Ecto neural progenitor cell (in vitro differentiated cells): ENCODE results near the gene JUND.
A peak's percentile ranks its signal among the peaks of the same experiment; 100 is the strongest.

ENCODE experiments used
- DNase-seq: peaks from one replicate; pipeline ENCODE4 v3.0.0-alpha.2; 2018; ENCODE audit warnings: low spot score

Gene JUND

GRCh38 chr19:18233224-18233825 is 48.1 kb downstream of the JUND start:
- DNase-seq = no peak

- DNase-seq = peak; percentile 88
Observed at GRCh38 chr19:18232540-18233223, 48.7 kb downstream of the JUND start.

DNA sequence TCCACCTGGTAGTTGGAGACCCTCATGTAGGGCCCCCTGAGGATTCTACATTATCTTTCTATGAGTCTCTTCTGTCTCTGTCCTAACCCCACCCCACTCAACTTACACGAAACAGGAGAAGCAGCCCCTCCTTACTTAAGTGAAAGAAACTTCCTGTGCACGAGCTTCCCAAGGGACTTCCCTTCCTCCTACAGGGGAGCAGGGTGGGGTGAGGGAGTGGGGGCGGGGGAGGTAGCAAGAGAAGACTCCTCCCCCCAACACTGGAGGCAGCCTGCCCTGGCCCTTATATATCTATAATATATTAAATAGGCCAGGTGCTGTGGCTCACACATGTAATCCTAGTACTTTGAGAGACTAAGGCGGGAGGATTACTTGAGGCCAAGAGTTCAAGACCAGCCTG is 49.6 kb downstream of the JUND start:
- DNase-seq = no peak

DNA sequence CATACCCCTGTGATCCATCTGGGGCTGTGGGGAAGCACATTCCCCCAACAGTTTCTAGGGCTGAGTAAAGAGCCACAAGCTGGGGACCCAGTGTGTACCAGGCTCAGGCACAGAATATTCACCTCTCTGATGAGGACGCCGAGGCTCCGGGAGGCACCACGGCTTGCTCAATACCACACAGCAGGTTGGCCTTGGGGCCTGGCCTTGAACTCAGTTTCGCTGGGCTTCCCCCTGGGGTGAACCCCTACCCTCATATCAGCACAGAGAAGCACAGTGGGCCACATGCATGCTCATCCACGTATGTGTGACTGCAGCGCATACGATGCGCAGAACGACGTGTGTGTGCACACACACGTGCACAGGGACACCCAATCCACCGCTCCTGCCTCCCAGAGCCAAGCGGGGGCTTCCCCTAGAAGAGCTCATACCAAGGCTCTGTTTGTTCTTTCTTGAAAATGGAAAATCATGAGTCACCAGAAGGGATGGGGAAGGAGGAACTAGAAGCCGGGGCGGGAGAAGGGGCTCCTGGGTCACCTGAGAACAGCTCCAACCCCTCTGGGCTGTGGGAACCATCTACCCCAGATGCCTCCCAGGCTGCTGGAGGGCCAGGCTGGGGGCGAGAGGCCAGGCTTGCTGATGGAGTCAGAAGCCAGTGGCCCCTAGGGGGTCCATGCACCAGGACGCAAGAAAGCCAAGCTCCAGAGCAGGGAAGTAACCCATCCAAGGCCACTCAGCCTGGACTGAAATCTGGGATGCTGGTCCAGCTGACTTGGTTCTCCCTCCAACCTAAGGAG is 50.3 kb downstream of the JUND start:
- DNase-seq = no peak

GRCh38 chr19:18229915-18230314 is 51.5 kb downstream of the JUND start:
- no peak for DNase-seq
